NCI-H2171 (cell line): ENCODE data around the gene DUS4L.

ENCODE experiments used
- DNase-seq: peaks from one replicate; lab custom pipeline; 2025; lab: John Stamatoyannopoulos, UW

DUS4L gene

GRCh38 chr7:107615910-107616680, 52.3 kb downstream of the DUS4L start:
- no peak for DNase-seq

- DNase-seq: no peak
Measured at GRCh38 chr7:107622429-107622828, 58.7 kb downstream of the DUS4L start.

GRCh38 chr7:107622894-107623293, 59.1 kb downstream of the DUS4L start:
- no peak for DNase-seq

GRCh38 chr7:107627002-107627401, 63.2 kb downstream of the DUS4L start:
- DNase-seq: no peak
